HCT116 (cell line): ENCODE results near the gene ATP8A2.

Experiments
- CBX3 ChIP-seq: IDR thresholded peaks from 2 replicates; pipeline ENCODE4 v1.6.1; 2012; ENCODE audit warnings: low read depth
- CTCF ChIP-seq, 3 experiments: fragments of 200-600 bp in 1 of 3; sonication (generic) in 1 of 3; IDR thresholded peaks in 2 of 3; conservative IDR thresholded peaks in 1 of 3; 2 replicates each; pipeline ENCODE4 v1.5.1; 2012 to 2017; ENCODE audit warnings: low read depth in 2 of 3, low read length in 2 of 3, antibody characterized with exemption in 1 of 3, borderline replicate concordance in 1 of 3, control low read depth in 1 of 3, mild to moderate bottlenecking in 1 of 3, mixed read lengths in 1 of 3, mixed run types in 1 of 3, moderate library complexity in 1 of 3; ENCODE audit not compliant: insufficient read depth in 1 of 3
- EGR1 ChIP-seq: IDR thresholded peaks from 2 replicates; pipeline ENCODE4 v1.6.1; 2012; ENCODE audit warnings: low read depth
- ELF1 ChIP-seq: IDR thresholded peaks from 2 replicates; pipeline ENCODE4 v1.6.1; 2012; ENCODE audit warnings: low read depth, borderline replicate concordance
- REST ChIP-seq: IDR thresholded peaks from 2 replicates; pipeline ENCODE4 v1.6.1; 2012; ENCODE audit warnings: low read depth
- YY1 ChIP-seq: IDR thresholded peaks from 2 replicates; pipeline ENCODE4 v1.6.1; 2011; ENCODE audit warnings: low read length, low read depth, moderate library complexity, mild to moderate bottlenecking; ENCODE audit not compliant: insufficient replicate concordance; ENCODE audit errors: extremely low read depth
- ZNF274 ChIP-seq: fragments of 200-500 bp; sonication (Bioruptor generic); IDR thresholded peaks from 2 replicates; pipeline ENCODE4 v1.6.1; 2014; ENCODE audit warnings: mild to moderate bottlenecking, low read depth, low read length, inconsistent platforms

- TF ChIP-seq CTCF (IDR thresholded peaks at IDR 0.05 in 2 of 3, conservative IDR thresholded peaks at IDR 0.05 in 1 of 3; ENCODE audit: borderline replicate concordance in 1 of 3, insufficient read depth in 1 of 3, low read depth in 2 of 3, low read length in 2 of 3) (no peak), YY1 (no peak), CBX3 (no peak), REST (no peak), EGR1 (no peak), ELF1 (no peak), ZNF274 (no peak)
Observed at GRCh38 chr13:25415241-25415640, 43.5 kb downstream of the ATP8A2 start.
